ENCODE measurements around the gene ZNF184.
"Not testable (repeated sequence)": the region's sequence is repeated elsewhere in the genome, so short reads cannot be mapped to it uniquely, and the experiment has no call there.

ZNF184 gene

GRCh38 chr6:27426045-27426620, 46.8 kb downstream of the ZNF184 start:
- no peak for ATAC-seq (replicated peaks)
- Mint-ChIP-seq H3K4me1 (ENCODE audit: low read depth in 2 of 2) (no peaks in the 10 kb centered on the region), H3K27ac (no peak overlapping the region), H3K9me3 (peaks cover 0 to 2% of the 10 kb centered on the region in 2 donors), H3K4me3 (no peak overlapping the region), H3K36me3 (ENCODE audit: insufficient read depth) (no peaks in the 10 kb centered on the region), H3K27me3 (peaks cover 8 to 14% of the 10 kb centered on the region in 2 donors)
- no peak for DNase-seq

GRCh38 chr6:27424851-27425250, 48.1 kb downstream of the ZNF184 start:
- not testable (repeated sequence) for H3K4me1 Mint-ChIP-seq (ENCODE audit: low read depth in 2 of 2); H3K9me3 Mint-ChIP-seq; DNase-seq; H3K27ac Mint-ChIP-seq; ATAC-seq (replicated peaks); H3K36me3 Mint-ChIP-seq (ENCODE audit: insufficient read depth); H3K4me3 Mint-ChIP-seq
- peaks cover 13 to 26% of the 10 kb centered on the region in 2 donors for H3K27me3 Mint-ChIP-seq

- DNase-seq (no peak), ATAC-seq (replicated peaks) (no peak)
- H3K4me3 Mint-ChIP-seq = no peak overlapping the region
- H3K4me1 Mint-ChIP-seq (ENCODE audit: low read depth in 2 of 2) = no peaks in the 10 kb centered on the region
- H3K27me3 Mint-ChIP-seq = peaks cover 19 to 31% of the 10 kb centered on the region in 2 donors
- H3K36me3 Mint-ChIP-seq (ENCODE audit: insufficient read depth) = no peaks in the 10 kb centered on the region
- H3K9me3 Mint-ChIP-seq = no peaks in the 10 kb centered on the region
- H3K27ac Mint-ChIP-seq = no peak overlapping the region
These were observed 50.1 kb downstream of the ZNF184 start for GRCh38 chr6:27422651-27423332.

GRCh38 chr6:27419363-27419762, 53.5 kb downstream of the ZNF184 start:
- H3K27me3 Mint-ChIP-seq = peaks cover 29 to 38% of the 10 kb centered on the region in 2 donors
- H3K4me3 Mint-ChIP-seq = no peak overlapping the region
- H3K9me3 Mint-ChIP-seq = no peaks in the 10 kb centered on the region
- H3K27ac Mint-ChIP-seq = no peak overlapping the region
- no peaks in the 10 kb centered on the region for H3K4me1 Mint-ChIP-seq (ENCODE audit: low read depth in 2 of 2)
- DNase-seq (no peak), ATAC-seq (replicated peaks) (no peak)
- no peaks in the 10 kb centered on the region for H3K36me3 Mint-ChIP-seq (ENCODE audit: insufficient read depth)

- ATAC-seq (replicated peaks) = no peak
- Mint-ChIP-seq H3K9me3 (no peaks in the 10 kb centered on the region), H3K27ac (no peak overlapping the region)
These were observed 57.0 kb downstream of the ZNF184 start for GRCh38 chr6:27415898-27416297.

GRCh38 chr6:27414996-27415395, 57.9 kb downstream of the ZNF184 start:
- H3K4me3 Mint-ChIP-seq = no peak overlapping the region
- ATAC-seq (replicated peaks) = no peak
- no peak overlapping the region for H3K27ac Mint-ChIP-seq
- peaks cover 14 to 18% of the 10 kb centered on the region in 2 donors for H3K27me3 Mint-ChIP-seq
- DNase-seq = no peak
- no peaks in the 10 kb centered on the region for H3K4me1 Mint-ChIP-seq (ENCODE audit: low read depth in 2 of 2)
- no peaks in the 10 kb centered on the region for H3K9me3 Mint-ChIP-seq
- no peaks in the 10 kb centered on the region for H3K36me3 Mint-ChIP-seq (ENCODE audit: insufficient read depth)

More at GRCh38 chr6:27415898-27416297, 57.0 kb downstream of the ZNF184 start:
- no peaks in the 10 kb centered on the region for H3K4me1 Mint-ChIP-seq (ENCODE audit: low read depth in 2 of 2)
- H3K4me3 Mint-ChIP-seq = no peak overlapping the region
- no peaks in the 10 kb centered on the region for H3K36me3 Mint-ChIP-seq (ENCODE audit: insufficient read depth)
- peaks cover 21 to 22% of the 10 kb centered on the region in 2 donors for H3K27me3 Mint-ChIP-seq
- DNase-seq = no peak

- Mint-ChIP-seq H3K9me3 (no peaks in the 10 kb centered on the region), H3K4me1 (ENCODE audit: low read depth in 2 of 2) (no peaks in the 10 kb centered on the region), H3K4me3 (no peak overlapping the region), H3K27me3 (peaks cover 7 to 11% of the 10 kb centered on the region in 2 donors), H3K27ac (no peak overlapping the region), H3K36me3 (ENCODE audit: insufficient read depth) (no peaks in the 10 kb centered on the region)
- no peak for DNase-seq
- no peak for ATAC-seq (replicated peaks)
These were observed 58.6 kb downstream of the ZNF184 start for GRCh38 chr6:27414300-27414699.

- Mint-ChIP-seq H3K9me3 (peaks cover 3 to 11% of the 10 kb centered on the region in 2 donors), H3K36me3 (ENCODE audit: insufficient read depth) (no peaks in the 10 kb centered on the region), H3K4me3 (no peak overlapping the region), H3K27me3 (peaks cover 0 to 23% of the 10 kb centered on the region in 2 donors), H3K4me1 (ENCODE audit: low read depth in 2 of 2) (no peaks in the 10 kb centered on the region), H3K27ac (no peak overlapping the region)
- ATAC-seq (replicated peaks) (no peak), DNase-seq (no peak)
These were observed 65.6 kb downstream of the ZNF184 start for GRCh38 chr6:27407153-27407814.

GRCh38 chr6:27406085-27406484, 66.8 kb downstream of the ZNF184 start:
- Mint-ChIP-seq H3K27ac (no peak overlapping the region), H3K4me1 (ENCODE audit: low read depth in 2 of 2) (no peaks in the 10 kb centered on the region), H3K9me3 (peaks cover 6 to 20% of the 10 kb centered on the region in 2 donors), H3K36me3 (ENCODE audit: insufficient read depth) (no peaks in the 10 kb centered on the region), H3K4me3 (no peak overlapping the region), H3K27me3 (peaks cover 0 to 23% of the 10 kb centered on the region in 2 donors)
- ATAC-seq (replicated peaks) (no peak), DNase-seq (no peak)

- Mint-ChIP-seq H3K27ac (no peak overlapping the region), H3K4me1 (ENCODE audit: low read depth in 2 of 2) (no peaks in the 10 kb centered on the region), H3K4me3 (no peak overlapping the region), H3K9me3 (peaks cover 11 to 28% of the 10 kb centered on the region in 2 donors), H3K36me3 (ENCODE audit: insufficient read depth) (peaks cover 3% of the 10 kb centered on the region), H3K27me3 (peaks cover 0 to 10% of the 10 kb centered on the region in 2 donors)
- DNase-seq (no peak), ATAC-seq (replicated peaks) (no peak)
These were observed 71.8 kb downstream of the ZNF184 start for GRCh38 chr6:27400877-27401642.

Data from effector memory CD8-positive, alpha-beta T cell (primary cell).